H9 (cell line): ENCODE measurements around the gene RUNX2. TPM values are rescaled to one million over a fixed set of nuclear protein-coding genes. Genes with fewer than 3 reads are reported as not detected.

ENCODE experiments used
- DNase-seq: peaks from one replicate; pipeline ENCODE4 v3.0.0-alpha.2; 2017
- H2AFZ ChIP-seq: one replicate; pipeline ENCODE4 v1.6.1; 2013; ENCODE audit warnings: mild to moderate bottlenecking, low read length, control low read depth, moderate library complexity
- H2AK5ac ChIP-seq: 2 replicates; pipeline ENCODE4 v1.6.1; 2013; ENCODE audit warnings: low read length, control low read depth, mixed read lengths; ENCODE audit not compliant: insufficient read length
- H2BK120ac ChIP-seq: one replicate; pipeline ENCODE4 v1.6.1; 2013; ENCODE audit warnings: low read depth, mild to moderate bottlenecking, low read length, control low read depth, inconsistent platforms; ENCODE audit not compliant: poor library complexity, severe bottlenecking
- H2BK12ac ChIP-seq: 2 replicates; pipeline ENCODE4 v1.6.1; 2013; ENCODE audit warnings: low read length, control low read depth, mixed read lengths, low read depth; ENCODE audit not compliant: insufficient read length
- H2BK15ac ChIP-seq: 2 replicates; pipeline ENCODE4 v1.6.1; 2013; ENCODE audit warnings: low read depth, low read length, control low read depth
- H2BK20ac ChIP-seq: one replicate; pipeline ENCODE4 v1.6.1; 2013; ENCODE audit warnings: low read depth, mild to moderate bottlenecking, low read length, control low read depth, inconsistent platforms; ENCODE audit not compliant: poor library complexity, severe bottlenecking
- H2BK5ac ChIP-seq: 2 replicates; pipeline ENCODE4 v1.6.1; 2013; ENCODE audit warnings: low read length, control low read depth, mixed read lengths; ENCODE audit not compliant: insufficient read length
- H3K14ac ChIP-seq: 2 replicates; pipeline ENCODE4 v1.6.1; 2013; ENCODE audit warnings: low read length, control low read depth; ENCODE audit not compliant: insufficient read depth
- H3K18ac ChIP-seq: 2 replicates; pipeline ENCODE4 v1.6.1; 2013; ENCODE audit warnings: low read depth, mild to moderate bottlenecking, mixed read lengths, low read length, control low read depth; ENCODE audit not compliant: insufficient read length
- H3K23ac ChIP-seq: 2 replicates; pipeline ENCODE4 v1.6.1; 2013; ENCODE audit warnings: low read length, control low read depth, mixed read lengths, low read depth; ENCODE audit not compliant: insufficient read length
- H3K23me2 ChIP-seq: 2 replicates; pipeline ENCODE4 v1.6.1; 2013; ENCODE audit warnings: low read depth, mild to moderate bottlenecking, mixed read lengths, low read length, control low read depth; ENCODE audit not compliant: insufficient read length, poor library complexity, severe bottlenecking
- H3K27ac ChIP-seq: 2 replicates; pipeline ENCODE4 v1.5.1; 2013; ENCODE audit warnings: low read length, control low read depth, mixed read lengths, low read depth; ENCODE audit not compliant: insufficient read length
- H3K27me3 ChIP-seq: 2 replicates; pipeline ENCODE4 v1.6.1; 2013; ENCODE audit warnings: low read length, control low read depth, inconsistent platforms; ENCODE audit not compliant: insufficient read depth
- H3K4ac ChIP-seq: 2 replicates; pipeline ENCODE4 v1.6.1; 2013; ENCODE audit warnings: low read depth, mild to moderate bottlenecking, control low read depth, inconsistent platforms, low read length, moderate library complexity
- H3K4me1 ChIP-seq: 2 replicates; pipeline ENCODE4 v1.6.1; 2013; ENCODE audit warnings: low read length, control low read depth, inconsistent platforms; ENCODE audit not compliant: insufficient read depth
- H3K4me2 ChIP-seq: 2 replicates; pipeline ENCODE4 v1.6.1; 2013; ENCODE audit warnings: low read length, control low read depth, mixed read lengths; ENCODE audit not compliant: insufficient read length, insufficient read depth
- H3K56ac ChIP-seq: 2 replicates; pipeline ENCODE4 v1.6.1; 2013; ENCODE audit warnings: low read depth, mild to moderate bottlenecking, mixed read lengths, low read length, control low read depth; ENCODE audit not compliant: insufficient read length
- H3K79me1 ChIP-seq: 2 replicates; pipeline ENCODE4 v1.6.1; 2013; ENCODE audit warnings: low read depth, mild to moderate bottlenecking, moderate library complexity, low read length, control low read depth, inconsistent platforms; ENCODE audit not compliant: insufficient read depth, poor library complexity, severe bottlenecking
- H3K79me2 ChIP-seq: 2 replicates; pipeline ENCODE4 v1.6.1; 2013; ENCODE audit warnings: low read length, control low read depth, inconsistent platforms; ENCODE audit not compliant: insufficient read depth
- H3K9ac ChIP-seq: 2 replicates; pipeline ENCODE4 v1.6.1; 2013; ENCODE audit warnings: low read length, control low read depth, mixed read lengths; ENCODE audit not compliant: insufficient read length; ENCODE audit errors: extremely low read depth
- H3K9me3 ChIP-seq: one replicate; pipeline ENCODE4 v1.6.1; 2013; ENCODE audit warnings: low read depth, low read length, inconsistent platforms; ENCODE audit not compliant: control insufficient read depth
- H3T11ph ChIP-seq: one replicate; pipeline ENCODE4 v1.6.1; 2013; ENCODE audit warnings: mild to moderate bottlenecking, low read length, control low read depth, inconsistent platforms
- H4K20me1 ChIP-seq: one replicate; pipeline ENCODE4 v1.6.1; 2013; ENCODE audit not compliant: control insufficient read depth, insufficient read length, insufficient read depth
- H4K5ac ChIP-seq: 2 replicates; pipeline ENCODE4 v1.6.1; 2013; ENCODE audit warnings: low read depth, mild to moderate bottlenecking, mixed read lengths, low read length, control low read depth; ENCODE audit not compliant: insufficient read length
- H4K8ac ChIP-seq: replicated peaks from 2 replicates; pipeline ENCODE4 v1.6.1; 2013; ENCODE audit warnings: low read length, control low read depth, mixed read lengths, low read depth; ENCODE audit not compliant: insufficient read length
- H4K91ac ChIP-seq: 2 replicates; pipeline ENCODE4 v1.6.1; 2013; ENCODE audit warnings: low read depth, mild to moderate bottlenecking, moderate library complexity, mixed read lengths, low read length, control low read depth; ENCODE audit not compliant: insufficient read length
- H3K27ac Mint-ChIP-seq, 3 experiments: 2 replicates in 2 of 3; 3 replicates in 1 of 3; pipeline ENCODE4 v1.8.0; 2020 to 2021; ENCODE audit warnings: mixed read lengths in 3 of 3, mild to moderate bottlenecking in 1 of 3, moderate library complexity in 1 of 3
- H3K27me3 Mint-ChIP-seq: 2 replicates; pipeline ENCODE4 v1.8.0; 2021; ENCODE audit warnings: low read depth, mild to moderate bottlenecking, moderate library complexity, mixed read lengths
- H3K36me3 Mint-ChIP-seq, 3 experiments: 2 replicates in 2 of 3; 3 replicates in 1 of 3; pipeline ENCODE4 v1.8.0; 2020 to 2021; ENCODE audit warnings: low read depth in 3 of 3, mixed read lengths in 3 of 3; ENCODE audit not compliant: insufficient read depth in 1 of 3
- H3K4me1 Mint-ChIP-seq, 2 experiments: 2 replicates each; pipeline ENCODE4 v1.8.0; 2020; ENCODE audit warnings: mixed read lengths in 2 of 2
- H3K4me3 Mint-ChIP-seq, 2 experiments: 2 replicates in 1 of 2; 3 replicates in 1 of 2; pipeline ENCODE4 v1.8.0; 2020 to 2021; ENCODE audit warnings: mild to moderate bottlenecking in 2 of 2, mixed read lengths in 2 of 2, moderate library complexity in 1 of 2
- H3K9me3 Mint-ChIP-seq, 2 experiments: 2 replicates in 1 of 2; 3 replicates in 1 of 2; pipeline ENCODE4 v1.8.0; 2020; ENCODE audit warnings: mild to moderate bottlenecking in 2 of 2, mixed read lengths in 2 of 2, moderate library complexity in 1 of 2
- WGBS: extraction: QIAGEN DNeasy Blood & Tissue Kit; methylation state at CpG from one replicate; pipeline ENCODE4 v1.1.7; 2013; ENCODE audit warnings: missing lambda C conversion rate, low lambda C conversion rate, mixed read lengths; ENCODE audit not compliant: insufficient read length; ENCODE audit errors: extremely low coverage; 5-methylcytosine and 5-hydroxymethylcytosine counted together
- total RNA-seq: library from RNA; stranded (reverse); gene quantifications from 2 replicates; pipeline ENCODE4 v1.2.1, GENCODE V29; 2021
- TF ChIP-seq, protein P1 (sequence below): fragments of 200-600 bp; sonication (generic); conservative IDR thresholded peaks from 3 replicates; pipeline ENCODE4 v1.8.0; 2021; ENCODE audit warnings: antibody characterized with exemption, mild to moderate bottlenecking

Gene RUNX2
- total RNA-seq, 1 experiment from 2014 or later = 0.15 TPM

DNA sequence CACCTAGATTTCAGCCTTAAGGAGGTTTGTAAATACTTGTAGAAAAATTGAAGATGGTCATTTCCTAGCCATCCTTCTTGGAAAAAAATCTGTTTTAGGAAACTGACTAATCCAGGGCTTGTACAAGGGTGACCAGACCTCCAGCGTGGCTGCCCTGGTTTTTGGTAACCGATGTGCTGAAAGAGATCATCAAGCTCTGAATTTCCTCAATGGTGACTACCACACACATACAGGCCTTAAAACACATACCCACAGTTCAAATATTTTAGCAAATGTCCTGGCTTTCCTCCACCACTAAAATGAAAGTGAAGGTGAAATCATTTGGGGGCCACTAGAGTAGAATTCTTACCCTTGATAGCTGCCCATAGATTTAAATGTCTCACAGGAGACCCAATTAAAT, 264.9 kb downstream of the RUNX2 start:
- H2BK15ac ChIP-seq = no peak overlapping the region
- no peak overlapping the region for H2BK20ac ChIP-seq
- no peak overlapping the region for H3K27ac Mint-ChIP-seq
- no peak overlapping the region for H4K91ac ChIP-seq
- H2BK120ac ChIP-seq = no peak overlapping the region
- H3K23ac ChIP-seq = no peak overlapping the region
- no peak overlapping the region for H2AFZ ChIP-seq
- H3K4me3 Mint-ChIP-seq = no peak overlapping the region
- H4K8ac ChIP-seq = no peak overlapping the region
- no CpG with 5 or more reads among the region's 2 CpGs for WGBS
- H4K20me1 ChIP-seq = no peaks in the 10 kb centered on the region
- no peaks in the 10 kb centered on the region for H3K79me1 ChIP-seq
- no peak overlapping the region for H3K4me2 ChIP-seq
- H3K4ac ChIP-seq = no peak overlapping the region
- no peaks in the 10 kb centered on the region for H3K23me2 ChIP-seq
- no peaks in the 10 kb centered on the region for H3K79me2 ChIP-seq
- TF ChIP-seq, protein P1, sequence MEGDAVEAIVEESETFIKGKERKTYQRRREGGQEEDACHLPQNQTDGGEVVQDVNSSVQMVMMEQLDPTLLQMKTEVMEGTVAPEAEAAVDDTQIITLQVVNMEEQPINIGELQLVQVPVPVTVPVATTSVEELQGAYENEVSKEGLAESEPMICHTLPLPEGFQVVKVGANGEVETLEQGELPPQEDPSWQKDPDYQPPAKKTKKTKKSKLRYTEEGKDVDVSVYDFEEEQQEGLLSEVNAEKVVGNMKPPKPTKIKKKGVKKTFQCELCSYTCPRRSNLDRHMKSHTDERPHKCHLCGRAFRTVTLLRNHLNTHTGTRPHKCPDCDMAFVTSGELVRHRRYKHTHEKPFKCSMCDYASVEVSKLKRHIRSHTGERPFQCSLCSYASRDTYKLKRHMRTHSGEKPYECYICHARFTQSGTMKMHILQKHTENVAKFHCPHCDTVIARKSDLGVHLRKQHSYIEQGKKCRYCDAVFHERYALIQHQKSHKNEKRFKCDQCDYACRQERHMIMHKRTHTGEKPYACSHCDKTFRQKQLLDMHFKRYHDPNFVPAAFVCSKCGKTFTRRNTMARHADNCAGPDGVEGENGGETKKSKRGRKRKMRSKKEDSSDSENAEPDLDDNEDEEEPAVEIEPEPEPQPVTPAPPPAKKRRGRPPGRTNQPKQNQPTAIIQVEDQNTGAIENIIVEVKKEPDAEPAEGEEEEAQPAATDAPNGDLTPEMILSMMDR = no peak
- no peaks in the 10 kb centered on the region; a peak in 1 of 7 replicates for H3K36me3 Mint-ChIP-seq
- H3K18ac ChIP-seq = no peak overlapping the region
- no peak overlapping the region for H2AK5ac ChIP-seq
- H3T11ph ChIP-seq = no peak overlapping the region
- no peaks in the 10 kb centered on the region for H3K9me3 ChIP-seq
- H4K5ac ChIP-seq = no peak overlapping the region
- no peaks in the 10 kb centered on the region for H3K27me3 ChIP-seq
- H2BK5ac ChIP-seq = no peak overlapping the region
- H3K4me1 Mint-ChIP-seq = peaks cover 12% of the 10 kb centered on the region in 2 experiments
- H3K56ac ChIP-seq = no peak overlapping the region
- no peaks in the 10 kb centered on the region; the same call in 1 of the 2 replicates for H3K27me3 Mint-ChIP-seq
- H2BK12ac ChIP-seq = no peak overlapping the region
- DNase-seq = no peak
- H3K9ac ChIP-seq = no peak overlapping the region
- no peak overlapping the region for H3K27ac ChIP-seq
- H3K4me1 ChIP-seq = no peaks in the 10 kb centered on the region; the same call in 1 of the 2 replicates
- no peaks in the 10 kb centered on the region for H3K9me3 Mint-ChIP-seq
- no peak overlapping the region for H3K14ac ChIP-seq
